ENCODE data around the gene DUSP15.

GRCh38 chr20:31811198-31811597 is 59.1 kb downstream of the DUSP15 start:
- TF ChIP-seq, protein P1, sequence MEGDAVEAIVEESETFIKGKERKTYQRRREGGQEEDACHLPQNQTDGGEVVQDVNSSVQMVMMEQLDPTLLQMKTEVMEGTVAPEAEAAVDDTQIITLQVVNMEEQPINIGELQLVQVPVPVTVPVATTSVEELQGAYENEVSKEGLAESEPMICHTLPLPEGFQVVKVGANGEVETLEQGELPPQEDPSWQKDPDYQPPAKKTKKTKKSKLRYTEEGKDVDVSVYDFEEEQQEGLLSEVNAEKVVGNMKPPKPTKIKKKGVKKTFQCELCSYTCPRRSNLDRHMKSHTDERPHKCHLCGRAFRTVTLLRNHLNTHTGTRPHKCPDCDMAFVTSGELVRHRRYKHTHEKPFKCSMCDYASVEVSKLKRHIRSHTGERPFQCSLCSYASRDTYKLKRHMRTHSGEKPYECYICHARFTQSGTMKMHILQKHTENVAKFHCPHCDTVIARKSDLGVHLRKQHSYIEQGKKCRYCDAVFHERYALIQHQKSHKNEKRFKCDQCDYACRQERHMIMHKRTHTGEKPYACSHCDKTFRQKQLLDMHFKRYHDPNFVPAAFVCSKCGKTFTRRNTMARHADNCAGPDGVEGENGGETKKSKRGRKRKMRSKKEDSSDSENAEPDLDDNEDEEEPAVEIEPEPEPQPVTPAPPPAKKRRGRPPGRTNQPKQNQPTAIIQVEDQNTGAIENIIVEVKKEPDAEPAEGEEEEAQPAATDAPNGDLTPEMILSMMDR (conservative IDR thresholded peaks at IDR 0.05) = no peak
- TF ChIP-seq ZFX (IDR thresholded peaks at IDR 0.05) = no peak

Data from C4-2B (cell line).